ENCODE data around the gene TSPAN5.

DNA sequence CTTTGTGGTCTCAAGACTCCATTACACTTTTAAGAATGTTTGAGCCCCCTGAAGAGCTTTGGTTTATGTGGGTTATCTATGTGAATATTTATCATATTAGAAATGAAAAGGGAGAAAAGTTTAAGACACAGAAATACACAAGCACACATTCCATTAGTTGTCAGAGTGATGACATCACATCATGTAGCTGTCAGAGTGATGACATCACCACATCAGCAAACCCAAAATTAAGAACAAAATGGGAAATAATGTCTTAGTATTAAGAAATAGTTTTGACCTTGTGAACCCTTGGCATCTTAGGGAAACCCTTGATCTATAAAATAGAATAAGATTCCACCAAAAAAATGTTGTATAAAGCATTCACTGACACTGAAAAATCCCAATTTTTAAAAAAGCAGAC lies 195.9 kb downstream of the TSPAN5 start:
- TF ChIP-seq, protein P1, sequence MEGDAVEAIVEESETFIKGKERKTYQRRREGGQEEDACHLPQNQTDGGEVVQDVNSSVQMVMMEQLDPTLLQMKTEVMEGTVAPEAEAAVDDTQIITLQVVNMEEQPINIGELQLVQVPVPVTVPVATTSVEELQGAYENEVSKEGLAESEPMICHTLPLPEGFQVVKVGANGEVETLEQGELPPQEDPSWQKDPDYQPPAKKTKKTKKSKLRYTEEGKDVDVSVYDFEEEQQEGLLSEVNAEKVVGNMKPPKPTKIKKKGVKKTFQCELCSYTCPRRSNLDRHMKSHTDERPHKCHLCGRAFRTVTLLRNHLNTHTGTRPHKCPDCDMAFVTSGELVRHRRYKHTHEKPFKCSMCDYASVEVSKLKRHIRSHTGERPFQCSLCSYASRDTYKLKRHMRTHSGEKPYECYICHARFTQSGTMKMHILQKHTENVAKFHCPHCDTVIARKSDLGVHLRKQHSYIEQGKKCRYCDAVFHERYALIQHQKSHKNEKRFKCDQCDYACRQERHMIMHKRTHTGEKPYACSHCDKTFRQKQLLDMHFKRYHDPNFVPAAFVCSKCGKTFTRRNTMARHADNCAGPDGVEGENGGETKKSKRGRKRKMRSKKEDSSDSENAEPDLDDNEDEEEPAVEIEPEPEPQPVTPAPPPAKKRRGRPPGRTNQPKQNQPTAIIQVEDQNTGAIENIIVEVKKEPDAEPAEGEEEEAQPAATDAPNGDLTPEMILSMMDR (conservative IDR thresholded peaks at IDR 0.05; ENCODE audit: low read length), result no peak
- TF ChIP-seq EZH2phosphoT487 (IDR thresholded peaks at IDR 0.05; ENCODE audit: borderline replicate concordance), result no peak
